Measurements from ENCODE around the gene CC2D2A.

GRCh38 chr4:15507679-15508078 is 38.0 kb downstream of the CC2D2A start:
- no peak for TF ChIP-seq TCF7L2 (IDR thresholded peaks at IDR 0.05; ENCODE audit: low read depth, low read length)
- no peak for TF ChIP-seq PHB (CRISPR knock-in tag; IDR thresholded peaks at IDR 0.05)
- no peak for TF ChIP-seq CHD4 (IDR thresholded peaks at IDR 0.05; ENCODE audit: insufficient read depth, insufficient replicate concordance, low read depth, low read length, poor library complexity, severe bottlenecking)
- no peak for TF ChIP-seq ZNF311 (CRISPR knock-in tag; IDR thresholded peaks at IDR 0.05)
- TF ChIP-seq FOXA3 (CRISPR knock-in tag; conservative IDR thresholded peaks at IDR 0.05 in 1 of 2, IDR thresholded peaks at IDR 0.05 in 1 of 2), result no peak
- TF ChIP-seq CTCF (IDR thresholded peaks at IDR 0.05 in 2 of 3, conservative IDR thresholded peaks at IDR 0.05 in 1 of 3; ENCODE audit: insufficient read depth in 2 of 3, low read depth in 1 of 3, low read length in 3 of 3), result no peak

Measured in K562 (cell line).